Pons (tissue), 1 donor: Measurements from ENCODE around the gene SLMAP.

Experiments used
- DNase-seq: peaks from one replicate; pipeline ENCODE4 v3.0.0-alpha.2; 2016; ENCODE audit warnings: low spot score

The SLMAP gene

GRCh38 chr3:57961828-57962447 lies 205.8 kb downstream of the SLMAP start:
- no peak for DNase-seq

- no peak for DNase-seq
These were observed 206.3 kb downstream of the SLMAP start for GRCh38 chr3:57962448-57962834.

GRCh38 chr3:57963811-57964346 lies 207.8 kb downstream of the SLMAP start:
- no peak for DNase-seq

- DNase-seq = no peak
These were observed 210.7 kb downstream of the SLMAP start for GRCh38 chr3:57966829-57967228.

- no peak for DNase-seq
These were observed 211.5 kb downstream of the SLMAP start for GRCh38 chr3:57967590-57967989.

- DNase-seq = no peak
These were observed 212.4 kb downstream of the SLMAP start for GRCh38 chr3:57968501-57968900.

GRCh38 chr3:57971975-57972374 lies 215.9 kb downstream of the SLMAP start:
- DNase-seq = no peak

- no peak for DNase-seq
These were observed 216.5 kb downstream of the SLMAP start for GRCh38 chr3:57972531-57973111.

GRCh38 chr3:57973715-57974477 lies 217.8 kb downstream of the SLMAP start:
- DNase-seq = no peak

GRCh38 chr3:57974796-57975388 lies 218.8 kb downstream of the SLMAP start:
- DNase-seq = no peak

- no peak for DNase-seq
These were observed 221.7 kb downstream of the SLMAP start for GRCh38 chr3:57977818-57978235.

GRCh38 chr3:57978316-57978715 lies 222.2 kb downstream of the SLMAP start:
- no peak for DNase-seq
